Measurements from ENCODE around the gene CCL14. TPM values are rescaled to one million over a fixed set of nuclear protein-coding genes. Genes with fewer than 3 reads are reported as not detected.
"Not testable (repeated sequence)": the region's sequence is repeated elsewhere in the genome, so short reads cannot be mapped to it uniquely, and the experiment has no call there.

The CCL14 gene
- not detected for polyA plus RNA-seq (2013, experiment 1 of 2; ENCODE audit: insufficient read length)
- polyA plus RNA-seq (2013, experiment 2 of 2; ENCODE audit: insufficient read length) = 0.22 TPM

- no peak for DNase-seq
Measured at GRCh38 chr17:35986643-35987042, at the start of gene CCL14. TSS of gene CCL14 (minus strand) at chr17:35986729. CDS start at chr17:35986649, 80 bp downstream.

- DNase-seq = no peak
Measured at GRCh38 chr17:36036235-36036634, 49.7 kb upstream of the CCL14 start.

- DNase-seq = no peak
Measured at GRCh38 chr17:36034127-36034526, 47.6 kb upstream of the CCL14 start.

- no peak for DNase-seq
Measured at GRCh38 chr17:36030956-36031355, 44.4 kb upstream of the CCL14 start.

- DNase-seq = no peak
Measured at GRCh38 chr17:36027761-36028160, 41.2 kb upstream of the CCL14 start.

- DNase-seq = no peak
Measured at GRCh38 chr17:36024106-36024869, 37.8 kb upstream of the CCL14 start.

GRCh38 chr17:36019423-36019822 is 32.9 kb upstream of the CCL14 start:
- no peak for DNase-seq

GRCh38 chr17:36017799-36018198 is 31.3 kb upstream of the CCL14 start, which contains the start of gene CCL23:
TSS of gene CCL23 (minus strand) at chr17:36017972. CDS start at chr17:36017897, 75 bp downstream.
- DNase-seq = no peak

- no peak for DNase-seq
Measured at GRCh38 chr17:36016555-36016954, 30.0 kb upstream of the CCL14 start.

- not testable (repeated sequence) for DNase-seq
Measured at GRCh38 chr17:36015895-36016294, 29.4 kb upstream of the CCL14 start.

GRCh38 chr17:36014946-36015345 is 28.4 kb upstream of the CCL14 start:
- DNase-seq = no peak

GRCh38 chr17:36011201-36011600 is 24.7 kb upstream of the CCL14 start:
- DNase-seq = no peak

- DNase-seq = no peak
Measured at GRCh38 chr17:36008998-36009665, 22.6 kb upstream of the CCL14 start.

- DNase-seq = no peak
Measured at GRCh38 chr17:36004594-36005108, 18.1 kb upstream of the CCL14 start.

GRCh38 chr17:36002631-36003030 is 16.1 kb upstream of the CCL14 start:
- DNase-seq = no peak

GRCh38 chr17:36001862-36002603 is 15.5 kb upstream of the CCL14 start:
- no peak for DNase-seq

GRCh38 chr17:36001110-36001771 is 14.7 kb upstream of the CCL14 start, which contains the start of gene CCL15:
TSS of gene CCL15 (minus strand) at chr17:36001553. CDS start at chr17:36001492, 61 bp downstream.
- no peak for DNase-seq

- no peak for DNase-seq
Measured at GRCh38 chr17:36000732-36001109, 14.2 kb upstream of the CCL14 start.

GRCh38 chr17:35998756-35999155 is 12.2 kb upstream of the CCL14 start:
- DNase-seq = no peak

GRCh38 chr17:35998018-35998545 is 11.6 kb upstream of the CCL14 start:
- no peak for DNase-seq

GRCh38 chr17:35995346-35995745 is 8.8 kb upstream of the CCL14 start:
- DNase-seq = not testable (repeated sequence)

GRCh38 chr17:35991075-35991474 is 4.5 kb upstream of the CCL14 start:
- DNase-seq = no peak

All from fibroblast of skin of abdomen (primary cell).